ENCODE data around the gene PIGQ. TPM values are rescaled to one million over a fixed set of nuclear protein-coding genes. Genes with fewer than 3 reads are reported as not detected.

PIGQ gene
- total and polyA plus RNA-seq, 2 experiments from 2014 or later, result 30.2 to 62.3 TPM

- TF ChIP-seq, protein P1, sequence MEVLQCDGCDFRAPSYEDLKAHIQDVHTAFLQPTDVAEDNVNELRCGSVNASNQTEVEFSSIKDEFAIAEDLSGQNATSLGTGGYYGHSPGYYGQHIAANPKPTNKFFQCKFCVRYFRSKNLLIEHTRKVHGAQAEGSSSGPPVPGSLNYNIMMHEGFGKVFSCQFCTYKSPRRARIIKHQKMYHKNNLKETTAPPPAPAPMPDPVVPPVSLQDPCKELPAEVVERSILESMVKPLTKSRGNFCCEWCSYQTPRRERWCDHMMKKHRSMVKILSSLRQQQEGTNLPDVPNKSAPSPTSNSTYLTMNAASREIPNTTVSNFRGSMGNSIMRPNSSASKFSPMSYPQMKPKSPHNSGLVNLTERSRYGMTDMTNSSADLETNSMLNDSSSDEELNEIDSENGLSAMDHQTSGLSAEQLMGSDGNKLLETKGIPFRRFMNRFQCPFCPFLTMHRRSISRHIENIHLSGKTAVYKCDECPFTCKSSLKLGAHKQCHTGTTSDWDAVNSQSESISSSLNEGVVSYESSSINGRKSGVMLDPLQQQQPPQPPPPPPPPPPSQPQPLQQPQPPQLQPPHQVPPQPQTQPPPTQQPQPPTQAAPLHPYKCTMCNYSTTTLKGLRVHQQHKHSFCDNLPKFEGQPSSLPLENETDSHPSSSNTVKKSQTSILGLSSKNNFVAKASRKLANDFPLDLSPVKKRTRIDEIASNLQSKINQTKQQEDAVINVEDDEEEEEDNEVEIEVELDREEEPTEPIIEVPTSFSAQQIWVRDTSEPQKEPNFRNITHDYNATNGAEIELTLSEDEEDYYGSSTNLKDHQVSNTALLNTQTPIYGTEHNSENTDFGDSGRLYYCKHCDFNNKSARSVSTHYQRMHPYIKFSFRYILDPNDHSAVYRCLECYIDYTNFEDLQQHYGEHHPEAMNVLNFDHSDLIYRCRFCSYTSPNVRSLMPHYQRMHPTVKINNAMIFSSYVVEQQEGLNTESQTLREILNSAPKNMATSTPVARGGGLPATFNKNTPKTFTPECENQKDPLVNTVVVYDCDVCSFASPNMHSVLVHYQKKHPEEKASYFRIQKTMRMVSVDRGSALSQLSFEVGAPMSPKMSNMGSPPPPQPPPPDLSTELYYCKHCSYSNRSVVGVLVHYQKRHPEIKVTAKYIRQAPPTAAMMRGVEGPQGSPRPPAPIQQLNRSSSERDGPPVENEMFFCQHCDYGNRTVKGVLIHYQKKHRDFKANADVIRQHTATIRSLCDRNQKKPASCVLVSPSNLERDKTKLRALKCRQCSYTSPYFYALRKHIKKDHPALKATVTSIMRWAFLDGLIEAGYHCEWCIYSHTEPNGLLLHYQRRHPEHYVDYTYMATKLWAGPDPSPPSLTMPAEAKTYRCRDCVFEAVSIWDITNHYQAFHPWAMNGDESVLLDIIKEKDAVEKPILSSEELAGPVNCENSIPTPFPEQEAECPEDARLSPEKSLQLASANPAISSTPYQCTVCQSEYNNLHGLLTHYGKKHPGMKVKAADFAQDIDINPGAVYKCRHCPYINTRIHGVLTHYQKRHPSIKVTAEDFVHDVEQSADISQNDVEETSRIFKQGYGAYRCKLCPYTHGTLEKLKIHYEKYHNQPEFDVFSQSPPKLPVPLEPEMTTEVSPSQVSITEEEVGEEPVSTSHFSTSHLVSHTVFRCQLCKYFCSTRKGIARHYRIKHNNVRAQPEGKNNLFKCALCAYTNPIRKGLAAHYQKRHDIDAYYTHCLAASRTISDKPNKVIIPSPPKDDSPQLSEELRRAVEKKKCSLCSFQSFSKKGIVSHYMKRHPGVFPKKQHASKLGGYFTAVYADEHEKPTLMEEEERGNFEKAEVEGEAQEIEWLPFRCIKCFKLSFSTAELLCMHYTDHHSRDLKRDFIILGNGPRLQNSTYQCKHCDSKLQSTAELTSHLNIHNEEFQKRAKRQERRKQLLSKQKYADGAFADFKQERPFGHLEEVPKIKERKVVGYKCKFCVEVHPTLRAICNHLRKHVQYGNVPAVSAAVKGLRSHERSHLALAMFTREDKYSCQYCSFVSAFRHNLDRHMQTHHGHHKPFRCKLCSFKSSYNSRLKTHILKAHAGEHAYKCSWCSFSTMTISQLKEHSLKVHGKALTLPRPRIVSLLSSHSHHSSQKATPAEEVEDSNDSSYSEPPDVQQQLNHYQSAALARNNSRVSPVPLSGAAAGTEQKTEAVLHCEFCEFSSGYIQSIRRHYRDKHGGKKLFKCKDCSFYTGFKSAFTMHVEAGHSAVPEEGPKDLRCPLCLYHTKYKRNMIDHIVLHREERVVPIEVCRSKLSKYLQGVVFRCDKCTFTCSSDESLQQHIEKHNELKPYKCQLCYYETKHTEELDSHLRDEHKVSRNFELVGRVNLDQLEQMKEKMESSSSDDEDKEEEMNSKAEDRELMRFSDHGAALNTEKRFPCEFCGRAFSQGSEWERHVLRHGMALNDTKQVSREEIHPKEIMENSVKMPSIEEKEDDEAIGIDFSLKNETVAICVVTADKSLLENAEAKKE (CRISPR knock-in tag; IDR thresholded peaks at IDR 0.05), result no peak
- no peak for TF ChIP-seq EZH2 (IDR thresholded peaks at IDR 0.05; ENCODE audit: low read depth, unreplicated experiment)
- TF ChIP-seq STAT1 (IDR thresholded peaks at IDR 0.05; ENCODE audit: unreplicated experiment), result no peak
- TF ChIP-seq EZH2phosphoT487 (IDR thresholded peaks at IDR 0.05; ENCODE audit: unreplicated experiment), result no peak
- no peak for TF ChIP-seq JUNB (IDR thresholded peaks at IDR 0.05; ENCODE audit: unreplicated experiment)
- TF ChIP-seq CREB1 (CRISPR knock-in tag; IDR thresholded peaks at IDR 0.05; ENCODE audit: low read depth), result no peak
- TF ChIP-seq, protein P2, sequence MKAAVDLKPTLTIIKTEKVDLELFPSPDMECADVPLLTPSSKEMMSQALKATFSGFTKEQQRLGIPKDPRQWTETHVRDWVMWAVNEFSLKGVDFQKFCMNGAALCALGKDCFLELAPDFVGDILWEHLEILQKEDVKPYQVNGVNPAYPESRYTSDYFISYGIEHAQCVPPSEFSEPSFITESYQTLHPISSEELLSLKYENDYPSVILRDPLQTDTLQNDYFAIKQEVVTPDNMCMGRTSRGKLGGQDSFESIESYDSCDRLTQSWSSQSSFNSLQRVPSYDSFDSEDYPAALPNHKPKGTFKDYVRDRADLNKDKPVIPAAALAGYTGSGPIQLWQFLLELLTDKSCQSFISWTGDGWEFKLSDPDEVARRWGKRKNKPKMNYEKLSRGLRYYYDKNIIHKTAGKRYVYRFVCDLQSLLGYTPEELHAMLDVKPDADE (IDR thresholded peaks at IDR 0.05), result no peak
Observed at GRCh38 chr16:539901-540530, 29.8 kb upstream of the PIGQ start (continued).

Measured in GM23338 (cell line).